Measurements from ENCODE around the gene NTNG2.

The NTNG2 gene

GRCh38 chr9:132207839-132208615 is 46.2 kb downstream of the NTNG2 start:
- CTCF ChIA-PET, result no interaction called here
- Histone ChIP-seq H3K36me3 (ENCODE audit: control insufficient read depth in 2 of 2, insufficient read depth in 1 of 2, low read length in 2 of 2) (no peaks in the 10 kb centered on the region), H3K27ac (ENCODE audit: extremely low read depth, low read depth, low read length) (no peak overlapping the region), H3K4me3 (ENCODE audit: low read depth, low read length) (no peak overlapping the region), H3K4me1 (ENCODE audit: control insufficient read depth, insufficient read depth, low read length) (no peaks in the 10 kb centered on the region), H3K9me3 (ENCODE audit: control insufficient read depth, insufficient read depth, low read depth, low read length) (no peaks in the 10 kb centered on the region)
- TF ChIP-seq HOXD13 (CRISPR knock-in tag; IDR thresholded peaks at IDR 0.05; ENCODE audit: borderline replicate concordance), result no peak
- no peak for TF ChIP-seq ZNF596 (tag by site-specific recombination; IDR thresholded peaks at IDR 0.05)
- TF ChIP-seq ZNF626 (tag by site-specific recombination; IDR thresholded peaks at IDR 0.05), result no peak
- TF ChIP-seq HIC1 (tag by site-specific recombination; IDR thresholded peaks at IDR 0.05), result no peak
- TF ChIP-seq INSM2 (tag by site-specific recombination; IDR thresholded peaks at IDR 0.05), result no peak
- TF ChIP-seq ZNF274 (IDR thresholded peaks at IDR 0.05; ENCODE audit: low read length), result no peak
- TF ChIP-seq ZNF274 (tag by site-specific recombination; IDR thresholded peaks at IDR 0.05; ENCODE audit: borderline replicate concordance), result no peak
- TF ChIP-seq ZNF76 (tag by site-specific recombination; IDR thresholded peaks at IDR 0.05; ENCODE audit: borderline replicate concordance, low read depth), result no peak
- no peak for TF ChIP-seq ZNF654 (tag by site-specific recombination; IDR thresholded peaks at IDR 0.05; ENCODE audit: low read depth)
- TF ChIP-seq ZBTB48 (tag by site-specific recombination; IDR thresholded peaks at IDR 0.05), result no peak
- no peak for TF ChIP-seq KLF9 (tag by site-specific recombination; IDR thresholded peaks at IDR 0.05; ENCODE audit: low read depth)
- no peak for TF ChIP-seq PRDM6 (tag by site-specific recombination; IDR thresholded peaks at IDR 0.05)
- TF ChIP-seq ZNF202 (tag by site-specific recombination; IDR thresholded peaks at IDR 0.05; ENCODE audit: borderline replicate concordance), result no peak
- no peak for TF ChIP-seq ZNF148 (tag by site-specific recombination; IDR thresholded peaks at IDR 0.05; ENCODE audit: borderline replicate concordance)
- no peak for TF ChIP-seq ZNF404 (tag by site-specific recombination; IDR thresholded peaks at IDR 0.05)
- no peak for TF ChIP-seq PRDM10 (tag by site-specific recombination; IDR thresholded peaks at IDR 0.05)
- TF ChIP-seq GLIS2 (tag by site-specific recombination; IDR thresholded peaks at IDR 0.05), result no peak
- no peak for TF ChIP-seq ZNF280D (tag by site-specific recombination; IDR thresholded peaks at IDR 0.05)
- no peak for TF ChIP-seq ZNF169 (tag by site-specific recombination; IDR thresholded peaks at IDR 0.05)
- no peak for TF ChIP-seq ZXDB (tag by site-specific recombination; IDR thresholded peaks at IDR 0.05)
- POLR2A ChIA-PET, result no interaction called here
